ENCODE data around the gene ZNF785. TPM values are rescaled to one million over a fixed set of nuclear protein-coding genes. Genes with fewer than 3 reads are reported as not detected.
A peak's percentile ranks its signal among the peaks of the same experiment; 100 is the strongest.
"Not testable (repeated sequence)": the region's sequence is repeated elsewhere in the genome, so short reads cannot be mapped to it uniquely, and the experiment has no call there.

The ZNF785 gene
- total RNA-seq (2014; rRNA removed; shearing (Covaris generic)) = 0.14 and 0.45 TPM in 2 replicates
- polyA plus RNA-seq (2014; cell fraction: nucleus; rRNA removed) = 1.4 and 3.8 TPM in 2 replicates

DNA sequence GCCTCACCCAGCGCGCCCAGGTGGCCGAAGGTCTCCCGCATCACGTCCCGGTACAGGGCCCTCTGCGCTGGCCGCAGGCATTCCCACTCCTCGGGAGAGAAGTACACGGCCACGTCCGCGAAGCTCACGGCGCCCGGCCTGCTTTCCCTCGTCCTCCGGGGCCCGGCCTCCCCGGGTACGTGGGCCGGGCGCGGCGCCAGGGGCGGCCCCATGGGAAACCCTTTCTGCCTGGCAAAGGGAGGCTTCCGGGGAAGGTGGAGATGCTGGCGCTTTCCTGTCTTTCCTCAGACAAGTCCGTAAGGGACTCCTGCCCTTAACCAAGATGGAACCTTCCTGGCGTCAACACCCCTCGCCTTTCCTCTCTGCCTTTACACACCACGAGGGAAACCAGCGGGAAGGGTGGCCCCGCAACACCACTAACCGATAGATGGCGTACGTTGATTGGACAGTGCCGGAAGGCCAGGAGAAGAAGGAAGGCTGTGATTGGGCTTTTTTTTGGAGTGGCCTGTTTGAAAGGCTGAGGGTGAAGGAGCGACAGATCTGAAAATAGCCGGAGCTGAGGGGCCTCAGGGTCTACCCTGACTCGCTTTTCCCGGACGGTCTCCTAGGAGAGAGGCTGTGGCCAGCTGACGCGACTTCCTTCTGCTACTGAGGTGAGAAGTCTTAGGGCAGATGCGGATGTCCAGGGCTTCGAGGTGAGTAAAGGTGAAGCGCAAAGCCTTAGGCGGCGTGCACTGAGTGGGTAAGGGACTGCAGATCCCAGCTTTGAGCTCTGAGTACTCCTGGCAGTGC, at the start of gene ZNF785:
Gene ZNF785, minus strand, starts transcription at position 298 of the 792 bp plus-strand sequence. Its CDS starts 86 bp downstream, at position 212.
- peak; percentile 54 for DNase-seq (ENCODE audit: extremely low read depth, low read depth)

DNA sequence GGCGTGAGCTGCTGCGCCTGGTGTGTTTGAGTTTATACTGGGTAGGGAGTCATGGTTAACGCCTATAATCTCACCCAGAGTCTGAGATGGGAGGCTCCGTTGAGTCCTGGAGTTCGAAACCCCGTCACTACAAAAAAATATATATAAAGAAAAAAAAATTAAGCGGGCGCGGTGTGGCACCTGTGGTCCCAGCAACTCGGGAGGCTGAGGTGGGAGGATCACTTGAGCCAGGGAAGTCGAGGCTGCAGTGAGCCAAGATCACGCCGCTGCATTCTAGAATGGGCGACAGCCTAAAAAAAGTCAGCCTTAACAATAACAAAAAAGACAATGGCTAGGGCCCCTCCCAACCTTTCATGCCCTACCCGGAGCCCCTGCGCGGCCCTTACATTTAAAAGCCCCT, 48.0 kb upstream of the ZNF785 start:
- DNase-seq (ENCODE audit: extremely low read depth, low read depth) = no peak

- DNase-seq (ENCODE audit: extremely low read depth, low read depth) = not testable (repeated sequence)
These were observed 47.0 kb upstream of the ZNF785 start for GRCh38 chr16:30632454-30632853.

DNA sequence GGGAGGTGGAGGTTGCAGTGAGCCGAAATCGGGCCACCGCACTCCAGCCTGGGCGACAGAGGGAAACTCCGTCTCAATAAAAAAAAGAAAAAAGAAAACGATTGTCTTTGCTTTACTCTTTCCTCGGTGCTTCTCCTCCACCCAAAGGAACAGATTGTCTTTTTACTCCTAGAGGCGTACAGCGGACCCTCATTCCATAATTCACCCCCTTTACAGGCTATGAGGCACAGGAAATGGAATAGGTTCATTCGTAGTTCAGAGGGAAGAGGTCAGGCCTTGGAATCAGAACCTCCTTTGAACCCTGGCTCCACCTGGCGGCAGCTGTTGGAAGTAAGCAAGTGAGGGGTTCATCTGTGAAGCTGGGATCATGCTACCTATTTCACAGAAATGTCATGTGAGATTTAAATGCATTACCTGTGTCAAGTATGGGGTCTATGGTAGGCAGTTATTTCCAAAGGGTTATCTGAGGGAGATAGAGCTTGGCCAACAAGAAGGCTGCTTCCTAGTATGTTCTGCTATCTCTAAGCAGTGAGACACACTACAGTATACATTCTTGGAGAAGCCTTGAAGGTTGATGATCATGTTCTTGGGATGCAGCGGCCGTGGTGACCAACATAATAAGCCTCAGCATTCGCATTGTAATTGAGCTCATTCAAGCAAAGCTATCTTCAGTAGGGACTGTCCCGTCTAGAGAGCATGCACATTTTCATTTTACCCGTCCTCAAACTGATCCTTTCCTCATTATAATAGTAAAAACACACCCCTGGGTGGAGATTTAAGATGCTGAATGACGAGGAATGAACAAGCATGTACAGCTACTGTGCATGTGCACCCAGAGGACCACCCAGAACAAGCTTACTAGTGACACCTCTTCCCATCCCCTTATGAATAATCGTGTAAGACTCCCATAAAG, 43.4 kb upstream of the ZNF785 start:
- peak; percentile 84 for DNase-seq (ENCODE audit: extremely low read depth, low read depth)

- DNase-seq (ENCODE audit: extremely low read depth, low read depth) = no peak
These were observed 40.7 kb upstream of the ZNF785 start for GRCh38 chr16:30626236-30626635.

DNA sequence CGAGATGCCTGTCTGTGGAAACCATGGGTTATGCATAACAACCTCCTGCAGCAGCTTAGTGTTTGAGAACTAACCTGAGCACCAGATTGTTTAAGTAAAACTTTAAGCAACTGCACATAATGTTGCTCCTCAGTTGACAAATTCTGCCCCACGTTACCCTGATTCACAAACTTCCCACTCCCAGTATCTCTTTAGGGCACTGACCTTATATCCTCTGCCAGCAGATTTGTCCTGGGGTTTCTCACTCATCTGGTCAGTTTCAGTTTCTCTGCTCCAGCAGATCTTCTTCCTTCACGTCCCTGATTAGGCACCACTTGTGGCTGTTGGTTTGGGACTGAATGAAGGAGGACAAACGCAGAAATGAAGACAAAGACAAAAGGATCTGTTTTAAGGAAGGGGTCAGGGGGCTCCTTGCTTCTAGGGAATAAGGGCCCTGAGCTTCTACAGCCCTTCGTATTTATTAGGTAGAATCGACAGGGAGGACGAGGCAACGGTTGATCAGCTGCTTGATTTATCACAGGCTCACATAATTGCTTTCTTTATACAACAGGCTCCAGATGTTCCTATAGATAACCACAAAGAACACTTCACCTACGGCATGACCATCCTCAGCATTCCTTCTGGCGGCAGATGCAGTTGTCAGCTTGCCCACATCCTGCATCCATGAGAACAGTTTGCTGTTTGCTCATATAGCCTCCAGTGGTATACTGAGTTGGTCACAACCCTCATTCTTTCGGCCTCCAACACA, 38.2 kb upstream of the ZNF785 start:
- DNase-seq (ENCODE audit: extremely low read depth, low read depth) = no peak

- DNase-seq (ENCODE audit: extremely low read depth, low read depth) = no peak
These were observed 37.0 kb upstream of the ZNF785 start for GRCh38 chr16:30622455-30623032.

DNA sequence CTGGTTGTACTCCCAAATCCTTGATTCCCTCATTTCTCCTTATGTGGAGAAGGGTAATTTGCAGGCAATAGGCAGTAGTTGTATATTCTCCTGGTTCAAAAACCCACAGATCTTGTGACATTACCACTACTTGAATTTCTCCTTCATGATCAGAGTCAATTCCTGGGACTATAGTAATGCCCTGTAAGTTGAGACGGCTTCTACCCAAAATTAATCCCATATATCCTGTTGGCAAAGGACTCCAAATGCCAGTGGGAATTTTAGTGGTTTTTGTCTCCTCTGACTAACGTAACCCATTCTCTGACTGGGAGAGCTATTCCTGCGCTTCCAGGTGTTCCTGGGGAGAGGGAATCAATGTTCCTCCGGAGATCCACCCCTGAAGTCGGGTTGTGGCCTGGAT, 36.3 kb upstream of the ZNF785 start:
- no peak for DNase-seq (ENCODE audit: extremely low read depth, low read depth)

DNA sequence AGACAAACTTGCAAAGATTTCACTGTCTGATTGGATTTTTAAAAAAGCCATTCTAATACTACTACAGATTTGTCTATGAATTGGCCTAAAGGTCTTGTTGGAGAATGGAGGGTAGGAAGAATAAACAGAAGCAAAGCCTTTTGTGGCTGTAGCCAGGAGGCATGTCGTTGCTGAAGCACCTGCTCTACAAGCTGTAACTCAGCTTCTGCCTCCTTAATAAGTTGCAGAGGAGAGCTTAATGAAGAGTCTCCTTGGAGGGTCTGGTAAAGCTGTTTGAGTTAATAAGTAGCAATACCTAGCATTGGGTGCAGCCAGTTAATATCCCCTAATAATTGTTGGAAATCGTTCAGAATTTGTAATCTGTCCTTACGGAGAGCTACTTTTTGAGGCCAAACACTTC, 34.7 kb upstream of the ZNF785 start:
- no peak for DNase-seq (ENCODE audit: extremely low read depth, low read depth)

DNA sequence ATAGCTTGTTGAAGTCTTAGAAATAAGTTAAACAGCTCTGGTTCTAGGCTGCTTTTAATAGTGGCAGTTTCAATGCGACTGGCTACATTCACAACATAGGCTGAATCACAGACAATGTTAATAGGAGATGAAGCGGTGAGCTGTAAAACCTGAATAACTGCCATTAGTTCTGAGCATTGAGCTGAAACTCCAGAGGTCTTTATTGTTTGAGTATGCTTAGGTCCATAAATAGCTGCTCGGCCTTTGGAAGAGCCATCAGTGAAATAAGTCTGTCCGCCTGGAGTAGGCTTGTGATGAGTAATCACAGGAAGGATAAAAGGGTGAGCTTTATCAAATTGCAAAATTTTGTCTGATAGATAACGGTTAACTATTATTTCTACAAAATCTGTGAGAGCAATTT, 34.1 kb upstream of the ZNF785 start:
- DNase-seq (ENCODE audit: extremely low read depth, low read depth) = no peak

DNA sequence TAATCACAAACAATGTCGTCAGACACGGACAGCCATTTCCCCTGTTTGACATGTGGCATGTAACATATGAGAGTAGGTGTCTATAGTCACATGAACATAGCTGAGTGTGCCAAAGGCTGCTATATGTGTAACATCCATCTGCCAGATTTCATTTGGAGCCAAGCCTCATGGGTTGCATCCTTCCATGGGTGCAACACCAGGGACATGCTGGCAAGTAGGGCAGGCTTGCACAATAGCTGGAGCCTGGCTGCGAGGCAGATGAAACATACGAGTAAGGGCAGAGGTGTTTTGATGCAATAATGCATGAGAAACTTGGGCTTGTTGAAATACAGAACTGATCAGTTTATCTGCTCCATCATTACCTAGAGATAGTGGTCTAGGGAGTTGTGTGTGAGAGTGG, 33.7 kb upstream of the ZNF785 start:
- DNase-seq (ENCODE audit: extremely low read depth, low read depth) = no peak

GRCh38 chr16:30615358-30616091, 30.0 kb upstream of the ZNF785 start:
- DNase-seq (ENCODE audit: extremely low read depth, low read depth) = peak; percentile 13

DNA sequence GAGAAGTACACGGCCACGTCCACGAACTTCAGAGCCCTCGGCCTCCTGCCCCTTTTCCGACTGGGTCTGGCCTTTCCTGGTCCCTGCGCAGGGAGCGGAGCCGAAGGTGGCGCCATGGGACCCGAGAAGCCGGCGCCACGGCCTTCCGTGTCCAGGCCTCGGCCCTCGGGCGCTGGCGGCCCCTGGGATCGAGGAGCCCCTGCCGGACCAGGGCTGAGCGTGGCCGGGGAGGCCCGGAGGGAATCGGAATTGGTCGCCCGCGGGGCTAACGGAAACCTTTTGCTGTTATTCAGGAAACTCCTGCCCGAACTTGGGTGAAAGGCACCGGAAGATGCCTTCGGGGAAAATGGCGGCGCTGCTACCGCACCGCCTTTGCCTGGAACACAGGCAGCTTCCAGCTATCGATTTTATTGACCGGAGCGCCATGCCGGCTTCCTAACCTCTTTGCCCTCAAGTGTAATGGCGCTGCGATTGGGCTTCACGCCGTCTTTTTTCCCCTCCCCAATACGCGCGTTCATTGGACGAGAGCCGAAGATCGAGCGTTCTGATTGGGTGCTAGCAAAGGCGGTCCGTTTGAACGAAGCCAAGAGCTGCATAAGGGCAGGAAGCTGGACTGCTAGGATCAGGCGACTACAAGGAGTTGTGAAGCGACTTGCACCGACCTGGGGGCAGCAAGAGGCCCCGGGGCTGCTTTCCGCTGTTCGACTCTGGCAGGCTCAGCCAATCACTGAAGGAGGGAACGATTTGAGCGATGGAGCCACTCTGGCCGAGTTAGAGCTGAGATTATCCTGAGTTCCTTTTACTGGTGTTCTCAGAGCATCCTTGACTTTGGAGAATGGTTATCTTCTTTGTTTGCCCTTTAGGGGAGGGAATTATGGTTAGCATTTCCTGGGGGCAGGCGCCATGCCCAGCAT, 24.7 kb upstream of the ZNF785 start, which contains the start of gene ZNF689:
Gene ZNF689, minus strand, starts transcription at position 464 of the 914 bp plus-strand sequence. Its CDS starts 348 bp downstream, at position 116.
- DNase-seq (ENCODE audit: extremely low read depth, low read depth) = peak; percentile 98

GRCh38 chr16:30609002-30609925, 23.8 kb upstream of the ZNF785 start:
- DNase-seq (ENCODE audit: extremely low read depth, low read depth) = no peak

DNA sequence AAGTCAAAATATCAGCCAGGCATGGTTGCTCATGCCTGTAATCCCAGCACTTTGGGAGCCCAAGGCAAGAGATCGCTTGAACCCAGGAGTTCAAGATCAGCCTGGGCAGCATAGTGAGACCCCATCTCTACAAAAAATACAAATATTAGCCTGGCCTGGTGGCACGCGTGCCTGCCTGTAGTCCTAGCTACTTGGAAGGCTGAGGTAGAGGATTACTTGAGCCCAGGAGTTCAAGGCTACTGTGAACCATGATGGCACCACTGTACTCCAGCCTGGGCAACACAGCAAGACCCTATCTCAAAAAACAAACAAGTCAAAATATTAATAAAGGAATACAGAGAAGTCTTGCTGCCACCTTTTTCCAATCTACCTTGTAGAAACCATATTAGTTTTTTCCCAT, 20.5 kb upstream of the ZNF785 start:
- no peak for DNase-seq (ENCODE audit: extremely low read depth, low read depth)

DNA sequence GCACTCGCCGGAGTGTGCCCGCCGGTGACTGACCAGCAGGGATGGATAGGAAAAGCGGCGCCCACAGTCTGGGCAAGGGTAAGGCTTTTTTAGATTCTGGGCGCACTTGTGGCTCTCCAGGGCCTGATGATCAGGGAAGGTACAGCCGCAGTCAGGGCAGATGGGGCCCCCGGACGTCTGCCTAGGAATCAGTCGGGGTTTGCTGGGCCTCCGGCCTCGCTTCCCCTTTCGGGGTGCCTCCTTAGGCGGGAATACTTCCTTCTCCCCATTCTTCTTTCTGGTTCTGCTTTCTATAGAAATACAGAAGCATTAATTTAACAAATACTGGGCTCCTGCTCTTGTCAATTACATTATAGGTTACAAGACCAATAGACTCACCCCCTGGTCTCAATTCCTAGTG, 19.7 kb upstream of the ZNF785 start:
- no peak for DNase-seq (ENCODE audit: extremely low read depth, low read depth)

DNA sequence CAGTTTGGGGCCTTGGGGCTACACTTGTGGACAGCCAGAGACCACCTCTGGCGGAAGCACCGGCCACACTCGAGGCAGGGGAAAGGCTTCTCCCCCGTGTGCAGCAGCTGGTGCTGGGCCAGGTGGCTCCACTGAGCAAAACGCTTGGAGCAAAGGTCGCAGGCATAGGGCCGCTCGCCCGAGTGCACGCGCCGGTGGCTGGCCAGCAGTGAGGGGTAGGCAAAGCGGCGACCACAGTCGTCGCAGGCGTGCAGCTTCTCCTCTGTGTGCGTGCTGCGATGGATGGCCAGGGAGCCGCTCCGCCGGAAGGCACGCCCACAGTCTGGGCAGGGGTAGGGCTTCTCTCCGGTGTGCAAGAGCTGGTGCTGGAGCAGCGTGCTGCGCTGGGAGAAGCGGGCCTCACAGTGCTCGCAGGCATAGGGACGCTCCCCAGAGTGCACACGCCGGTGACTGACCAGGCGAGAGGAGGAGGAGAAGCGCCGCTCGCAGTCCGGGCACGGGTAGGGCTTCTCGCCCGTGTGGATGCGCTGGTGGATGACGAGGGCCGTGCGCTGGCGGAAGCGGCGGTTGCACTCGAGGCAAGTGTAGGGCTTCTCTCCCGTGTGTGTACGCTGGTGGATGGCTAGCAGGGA, 18.9 kb upstream of the ZNF785 start:
- no peak for DNase-seq (ENCODE audit: extremely low read depth, low read depth)
